ENCODE results near the gene STX4. TPM values are rescaled to one million over a fixed set of nuclear protein-coding genes. Genes with fewer than 3 reads are reported as not detected.

The STX4 gene
- total RNA-seq, 1 experiment from 2014 or later, result 32.3 TPM

DNA sequence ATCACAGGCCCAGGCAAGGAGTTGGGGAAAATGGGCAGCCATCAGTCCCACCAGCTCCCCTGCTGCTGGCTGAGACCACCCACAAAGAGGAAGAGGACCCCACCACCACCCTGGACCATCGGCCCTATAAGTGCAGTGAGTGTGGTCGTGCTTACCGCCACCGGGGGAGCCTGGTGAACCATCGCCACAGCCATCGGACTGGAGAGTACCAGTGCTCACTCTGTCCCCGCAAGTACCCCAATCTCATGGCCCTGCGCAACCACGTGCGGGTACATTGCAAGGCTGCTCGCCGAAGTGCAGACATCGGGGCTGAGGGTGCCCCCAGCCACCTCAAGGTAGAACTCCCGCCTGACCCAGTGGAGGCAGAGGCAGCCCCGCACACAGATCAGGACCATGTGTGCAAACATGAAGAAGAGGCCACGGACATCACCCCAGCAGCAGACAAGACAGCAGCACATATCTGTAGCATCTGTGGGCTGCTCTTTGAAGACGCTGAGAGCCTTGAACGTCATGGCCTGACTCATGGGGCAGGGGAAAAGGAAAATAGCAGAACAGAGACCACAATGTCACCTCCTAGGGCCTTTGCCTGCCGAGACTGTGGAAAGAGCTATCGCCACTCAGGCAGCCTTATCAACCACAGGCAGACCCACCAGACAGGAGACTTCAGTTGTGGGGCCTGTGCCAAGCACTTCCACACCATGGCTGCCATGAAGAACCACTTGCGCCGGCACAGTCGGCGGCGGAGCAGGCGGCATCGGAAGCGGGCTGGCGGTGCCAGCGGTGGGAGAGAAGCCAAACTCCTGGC lies 44.4 kb downstream of the STX4 start:
- Histone ChIP-seq H3K27ac (ENCODE audit: insufficient read length, low read depth, low read length) (no peak overlapping the region), H3K9me3 (ENCODE audit: control insufficient read depth, low read depth, low read length) (no peaks in the 10 kb centered on the region), H2AK5ac (ENCODE audit: insufficient read length, low read length) (no peak overlapping the region), H3K23ac (ENCODE audit: insufficient read length, low read depth, low read length) (no peak overlapping the region), H3K4me1 (ENCODE audit: insufficient read depth, low read length) (no peaks in the 10 kb centered on the region), H2BK5ac (ENCODE audit: insufficient read length, low read length) (no peak overlapping the region), H3K9ac (ENCODE audit: extremely low read depth, insufficient read length, low read length) (no peak overlapping the region), H3K56ac (ENCODE audit: insufficient read length, low read depth, low read length) (no peak overlapping the region), H4K5ac (ENCODE audit: insufficient read length, low read depth, low read length) (no peak overlapping the region), H3K27me3 (ENCODE audit: insufficient read depth, low read length) (no peaks in the 10 kb centered on the region), H3K4me2 (ENCODE audit: insufficient read depth, insufficient read length, low read length) (no peak overlapping the region), H3K18ac (ENCODE audit: insufficient read length, low read depth, low read length) (no peak overlapping the region), H4K91ac (ENCODE audit: insufficient read length, low read depth, low read length) (no peak overlapping the region), H3K79me1 (ENCODE audit: insufficient read depth, low read depth, low read length, poor library complexity, severe bottlenecking) (peaks cover 2% of the 10 kb centered on the region), H2BK20ac (ENCODE audit: low read depth, low read length, poor library complexity, severe bottlenecking) (no peak overlapping the region), H3K14ac (ENCODE audit: insufficient read depth, low read length) (no peak overlapping the region), H3K4ac (ENCODE audit: low read depth, low read length) (no peak overlapping the region), H3K23me2 (ENCODE audit: insufficient read length, low read depth, low read length, poor library complexity, severe bottlenecking) (no peaks in the 10 kb centered on the region), H3T11ph (ENCODE audit: low read length) (no peak overlapping the region), H2AFZ (ENCODE audit: low read length) (no peak overlapping the region), H4K20me1 (ENCODE audit: control insufficient read depth, insufficient read depth, insufficient read length) (peaks cover 4% of the 10 kb centered on the region), H4K8ac (replicated peaks; ENCODE audit: insufficient read length, low read depth, low read length) (no peak overlapping the region), H2BK15ac (ENCODE audit: low read depth, low read length) (no peak overlapping the region), H3K79me2 (ENCODE audit: insufficient read depth, low read length) (peaks cover 4% of the 10 kb centered on the region; the same call in 1 of the 2 replicates), H2BK120ac (ENCODE audit: low read depth, low read length, poor library complexity, severe bottlenecking) (no peak overlapping the region), H2BK12ac (ENCODE audit: insufficient read length, low read depth, low read length) (no peak overlapping the region)
- Mint-ChIP-seq H3K9me3 (no peaks in the 10 kb centered on the region; a peak in 1 of 5 replicates), H3K4me1 (peaks cover 7 to 11% of the 10 kb centered on the region in 2 experiments), H3K36me3 (ENCODE audit: insufficient read depth in 1 of 3, low read depth in 3 of 3) (peaks cover 29 to 57% (median 55%) of the 10 kb centered on the region in 3 experiments; a peak in 6 of 7 replicates), H3K27me3 (ENCODE audit: low read depth) (no peaks in the 10 kb centered on the region), H3K27ac (no peak overlapping the region), H3K4me3 (no peak overlapping the region; a peak in 1 of 5 replicates)
- DNase-seq, result peak; percentile 26
- WGBS (ENCODE audit: extremely low coverage, insufficient read length, low lambda C conversion rate), result no CpG with 5 or more reads among the region's 30 CpGs
- TF ChIP-seq, protein P1, sequence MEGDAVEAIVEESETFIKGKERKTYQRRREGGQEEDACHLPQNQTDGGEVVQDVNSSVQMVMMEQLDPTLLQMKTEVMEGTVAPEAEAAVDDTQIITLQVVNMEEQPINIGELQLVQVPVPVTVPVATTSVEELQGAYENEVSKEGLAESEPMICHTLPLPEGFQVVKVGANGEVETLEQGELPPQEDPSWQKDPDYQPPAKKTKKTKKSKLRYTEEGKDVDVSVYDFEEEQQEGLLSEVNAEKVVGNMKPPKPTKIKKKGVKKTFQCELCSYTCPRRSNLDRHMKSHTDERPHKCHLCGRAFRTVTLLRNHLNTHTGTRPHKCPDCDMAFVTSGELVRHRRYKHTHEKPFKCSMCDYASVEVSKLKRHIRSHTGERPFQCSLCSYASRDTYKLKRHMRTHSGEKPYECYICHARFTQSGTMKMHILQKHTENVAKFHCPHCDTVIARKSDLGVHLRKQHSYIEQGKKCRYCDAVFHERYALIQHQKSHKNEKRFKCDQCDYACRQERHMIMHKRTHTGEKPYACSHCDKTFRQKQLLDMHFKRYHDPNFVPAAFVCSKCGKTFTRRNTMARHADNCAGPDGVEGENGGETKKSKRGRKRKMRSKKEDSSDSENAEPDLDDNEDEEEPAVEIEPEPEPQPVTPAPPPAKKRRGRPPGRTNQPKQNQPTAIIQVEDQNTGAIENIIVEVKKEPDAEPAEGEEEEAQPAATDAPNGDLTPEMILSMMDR (conservative IDR thresholded peaks at IDR 0.05), result 0 out of 3 replicates have a peak, but pooled peaks have one; percentile 23
